Measurements from ENCODE around the gene PPP3R1.

PPP3R1 gene, protein sequence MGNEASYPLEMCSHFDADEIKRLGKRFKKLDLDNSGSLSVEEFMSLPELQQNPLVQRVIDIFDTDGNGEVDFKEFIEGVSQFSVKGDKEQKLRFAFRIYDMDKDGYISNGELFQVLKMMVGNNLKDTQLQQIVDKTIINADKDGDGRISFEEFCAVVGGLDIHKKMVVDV

DNA sequence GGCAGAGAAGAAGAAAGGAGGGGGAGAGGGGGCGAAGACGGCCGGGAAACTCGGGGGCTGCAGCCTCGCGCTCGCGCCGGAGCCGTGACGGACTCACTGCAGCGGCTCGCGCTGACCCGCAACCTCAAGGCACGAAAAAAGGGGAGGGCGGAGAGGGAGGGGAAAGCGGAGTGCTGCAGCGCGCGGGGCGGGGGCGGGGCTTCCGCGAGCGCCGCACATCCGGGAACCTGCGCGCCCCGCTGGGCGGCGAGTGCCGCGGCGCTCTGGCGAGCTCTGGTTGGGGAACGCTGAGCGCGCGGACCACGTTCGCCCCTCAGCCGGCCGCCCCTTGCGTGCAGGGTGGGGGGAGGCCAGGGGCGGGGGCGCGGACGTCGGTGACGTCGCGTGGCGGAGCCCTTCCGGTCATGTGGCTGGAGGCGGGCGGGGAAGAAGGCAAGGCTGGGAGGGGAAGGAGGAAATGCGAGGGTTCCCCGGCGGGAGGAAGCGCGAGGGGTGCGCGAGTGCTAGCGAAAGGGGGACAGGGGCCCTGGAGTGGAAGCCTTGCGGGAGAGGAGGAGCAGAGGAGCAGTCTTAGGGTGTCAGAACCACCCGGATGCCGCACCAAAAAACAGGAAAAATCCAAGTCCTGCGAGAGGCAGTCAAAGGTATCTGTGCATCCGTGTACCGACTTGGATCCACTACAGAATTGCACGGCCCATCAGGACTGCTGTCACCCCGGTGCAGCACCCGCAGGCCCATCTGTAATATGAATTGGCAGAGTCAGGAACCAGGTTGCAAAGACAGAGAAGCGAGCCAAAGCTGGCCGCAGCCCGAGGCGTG lies at the start of gene PPP3R1:
TSS of gene PPP3R1 (minus strand) at position 133 of the 819 bp plus-strand sequence. CDS start 405 bp downstream, outside the sequence.
- peak; percentile 96 for DNase-seq (ENCODE audit: low spot score)
- TF ChIP-seq, protein P1, sequence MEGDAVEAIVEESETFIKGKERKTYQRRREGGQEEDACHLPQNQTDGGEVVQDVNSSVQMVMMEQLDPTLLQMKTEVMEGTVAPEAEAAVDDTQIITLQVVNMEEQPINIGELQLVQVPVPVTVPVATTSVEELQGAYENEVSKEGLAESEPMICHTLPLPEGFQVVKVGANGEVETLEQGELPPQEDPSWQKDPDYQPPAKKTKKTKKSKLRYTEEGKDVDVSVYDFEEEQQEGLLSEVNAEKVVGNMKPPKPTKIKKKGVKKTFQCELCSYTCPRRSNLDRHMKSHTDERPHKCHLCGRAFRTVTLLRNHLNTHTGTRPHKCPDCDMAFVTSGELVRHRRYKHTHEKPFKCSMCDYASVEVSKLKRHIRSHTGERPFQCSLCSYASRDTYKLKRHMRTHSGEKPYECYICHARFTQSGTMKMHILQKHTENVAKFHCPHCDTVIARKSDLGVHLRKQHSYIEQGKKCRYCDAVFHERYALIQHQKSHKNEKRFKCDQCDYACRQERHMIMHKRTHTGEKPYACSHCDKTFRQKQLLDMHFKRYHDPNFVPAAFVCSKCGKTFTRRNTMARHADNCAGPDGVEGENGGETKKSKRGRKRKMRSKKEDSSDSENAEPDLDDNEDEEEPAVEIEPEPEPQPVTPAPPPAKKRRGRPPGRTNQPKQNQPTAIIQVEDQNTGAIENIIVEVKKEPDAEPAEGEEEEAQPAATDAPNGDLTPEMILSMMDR (IDR thresholded peaks at IDR 0.05; ENCODE audit: extremely low read depth, missing control alignments) = no peak

DNA sequence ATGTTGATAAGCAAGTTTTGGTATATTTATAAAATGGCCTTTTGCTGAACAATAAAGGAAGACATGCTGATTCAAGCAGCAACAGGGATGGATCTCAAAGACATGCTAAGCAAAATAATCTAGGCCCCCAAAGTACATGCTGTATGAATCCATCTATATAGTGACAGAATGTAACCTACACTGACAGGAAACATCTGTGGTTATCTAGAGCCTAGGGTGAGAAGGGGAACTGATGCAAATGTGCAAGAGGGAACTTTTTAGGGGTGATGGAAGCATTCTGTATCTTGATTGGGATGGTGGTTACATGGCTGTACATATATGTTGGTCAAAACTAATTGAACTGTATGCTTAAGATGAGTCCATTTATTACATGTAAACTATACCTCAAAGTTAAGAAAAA lies 43.2 kb upstream of the PPP3R1 start:
- DNase-seq (ENCODE audit: low spot score) = peak; percentile 24
- TF ChIP-seq, protein P1 (IDR thresholded peaks at IDR 0.05; ENCODE audit: extremely low read depth, missing control alignments) = no peak

DNA sequence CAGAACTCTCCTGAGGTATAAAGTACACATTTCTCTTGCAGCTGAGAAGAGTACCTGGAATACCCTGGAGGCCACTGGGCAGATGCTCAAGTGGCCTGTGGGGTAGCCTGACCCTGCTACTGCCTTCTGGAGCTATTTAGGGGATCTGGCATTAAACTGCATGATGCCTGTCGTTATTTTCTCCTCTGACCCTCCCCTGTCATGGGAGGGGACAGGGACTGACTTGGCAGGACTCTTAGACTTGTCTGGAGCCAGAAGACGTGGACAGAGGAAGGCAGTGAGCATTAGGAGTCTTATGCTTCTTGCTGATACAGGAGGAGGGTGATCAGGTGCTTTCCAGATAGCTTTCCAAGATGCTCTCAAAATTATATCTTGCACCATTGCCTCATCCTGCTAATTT lies 42.6 kb upstream of the PPP3R1 start:
- TF ChIP-seq, protein P1 (IDR thresholded peaks at IDR 0.05; ENCODE audit: extremely low read depth, missing control alignments) = no peak
- no peak for DNase-seq (ENCODE audit: low spot score)

DNA sequence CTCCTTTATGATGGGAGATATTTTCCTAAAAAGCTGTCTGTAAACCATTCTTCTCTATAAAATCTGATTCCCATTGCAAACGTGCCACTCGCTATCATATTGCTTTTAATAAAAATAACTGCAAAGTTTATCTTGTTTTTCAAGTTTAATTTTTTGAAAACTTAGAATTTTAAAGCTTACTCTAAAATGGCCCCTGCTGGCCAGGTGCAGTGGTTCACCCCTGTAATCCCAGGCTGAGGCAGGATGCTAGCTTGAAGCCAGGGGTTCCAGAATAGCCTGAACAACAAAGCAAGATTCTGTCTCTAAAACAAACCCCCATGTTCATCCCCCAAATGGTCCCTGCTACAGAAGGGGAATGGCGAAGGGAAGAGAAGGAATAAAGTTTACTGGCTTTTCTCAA lies 41.9 kb upstream of the PPP3R1 start:
- DNase-seq (ENCODE audit: low spot score) = no peak
- TF ChIP-seq, protein P1 (IDR thresholded peaks at IDR 0.05; ENCODE audit: extremely low read depth, missing control alignments) = no peak

DNA sequence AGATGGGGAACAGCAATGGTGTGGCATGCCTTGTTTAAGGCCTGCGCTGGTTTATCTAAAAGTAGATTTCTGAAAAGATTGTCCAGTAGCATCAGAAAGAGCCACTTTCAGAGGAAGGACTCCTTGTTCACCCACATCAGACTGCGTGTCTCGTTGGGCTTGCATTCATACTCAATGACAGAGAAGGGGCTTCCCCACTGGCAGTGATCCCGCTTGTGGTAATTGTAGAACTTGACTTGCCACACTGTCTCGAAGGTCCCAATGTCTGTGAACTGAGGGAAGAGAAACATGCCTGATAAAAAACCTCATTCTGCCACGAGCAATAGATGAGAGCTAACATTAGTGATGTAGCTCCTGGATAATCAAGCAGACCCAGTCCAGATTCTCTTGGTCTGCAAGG lies 41.4 kb upstream of the PPP3R1 start:
- TF ChIP-seq, protein P1 (IDR thresholded peaks at IDR 0.05; ENCODE audit: extremely low read depth, missing control alignments) = no peak
- no peak for DNase-seq (ENCODE audit: low spot score)

DNA sequence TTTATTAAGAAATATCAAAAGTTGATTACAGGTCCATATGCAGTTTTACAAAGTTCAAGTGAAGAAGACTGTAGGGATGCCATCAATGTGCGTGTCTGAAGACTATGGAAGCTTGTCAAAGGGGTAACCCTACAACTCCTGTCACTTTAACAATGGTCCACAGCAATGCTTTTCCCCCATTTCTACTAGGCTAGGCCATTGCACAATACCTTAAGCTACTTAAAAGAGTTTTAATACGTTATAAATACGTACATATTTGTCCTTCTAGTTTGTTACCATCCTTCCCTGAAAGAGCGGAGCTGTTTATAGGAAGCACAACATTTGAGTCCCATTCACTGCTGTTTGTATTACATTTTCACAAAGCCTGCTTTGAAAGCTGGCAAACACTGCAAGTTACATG lies 40.7 kb upstream of the PPP3R1 start:
- TF ChIP-seq, protein P1 (IDR thresholded peaks at IDR 0.05; ENCODE audit: extremely low read depth, missing control alignments) = no peak
- no peak for DNase-seq (ENCODE audit: low spot score)

DNA sequence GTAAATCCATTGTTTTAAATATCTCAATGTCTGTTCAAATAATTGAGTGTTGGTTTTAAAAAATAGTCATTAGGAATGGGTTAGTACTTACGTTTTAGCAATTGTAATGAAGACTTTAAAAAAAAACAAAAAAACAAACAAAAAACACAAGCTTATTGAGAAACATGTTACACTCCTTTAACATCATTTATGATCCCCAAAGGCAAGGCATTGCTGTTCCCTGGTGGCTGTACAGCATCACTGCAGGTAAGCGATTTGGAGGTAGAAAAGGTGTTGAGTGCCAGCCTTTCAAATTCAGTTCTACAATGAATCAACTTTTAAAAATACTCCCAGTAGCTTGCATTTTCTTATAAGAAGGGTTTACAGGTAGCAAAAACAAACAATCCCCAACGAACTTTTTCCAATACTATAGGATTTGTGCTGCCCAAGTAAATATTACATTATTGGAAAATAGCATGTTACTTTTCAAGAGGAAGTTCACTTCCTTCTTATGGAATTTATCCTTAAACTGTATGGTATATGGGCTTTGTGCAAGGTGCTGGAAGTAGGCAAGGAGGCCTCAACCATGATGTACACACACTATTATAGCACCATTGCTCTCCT lies 39.9 kb upstream of the PPP3R1 start:
- TF ChIP-seq, protein P1 (IDR thresholded peaks at IDR 0.05; ENCODE audit: extremely low read depth, missing control alignments) = peak; percentile 50
- DNase-seq (ENCODE audit: low spot score) = peak; percentile 27

Measured in GM20000 (cell line).